Endodermal cell (in vitro differentiated cells): ENCODE data around the gene PLXDC1. TPM values are rescaled to one million over a fixed set of nuclear protein-coding genes. Genes with fewer than 3 reads are reported as not detected.
A peak's percentile ranks its signal among the peaks of the same experiment; 100 is the strongest.
"Not testable (repeated sequence)": the region's sequence is repeated elsewhere in the genome, so short reads cannot be mapped to it uniquely, and the experiment has no call there.

ENCODE experiments used
- DNase-seq: peaks from one replicate; pipeline ENCODE4 v3.0.0-alpha.2; 2017
- H3K27ac ChIP-seq: 2 replicates; pipeline ENCODE4 v1.5.1; 2013; ENCODE audit warnings: mild to moderate bottlenecking, low read depth, low read length, moderate library complexity
- H3K27me3 ChIP-seq: 2 replicates; pipeline ENCODE4 v1.6.1; 2013; ENCODE audit warnings: mild to moderate bottlenecking, low read length, moderate library complexity; ENCODE audit not compliant: insufficient read depth, control insufficient read depth, poor library complexity, severe bottlenecking
- H3K36me3 ChIP-seq: 2 replicates; pipeline ENCODE4 v1.7.0; 2013; ENCODE audit warnings: mild to moderate bottlenecking, low read length, moderate library complexity; ENCODE audit not compliant: control insufficient read depth, insufficient read depth
- H3K4me1 ChIP-seq: one replicate; pipeline ENCODE4 v1.7.0; 2013; ENCODE audit warnings: low read length; ENCODE audit not compliant: control insufficient read depth, insufficient read depth
- H3K4me3 ChIP-seq: 2 replicates; pipeline ENCODE4 v1.5.1; 2013; ENCODE audit warnings: mild to moderate bottlenecking, low read length, moderate library complexity
- H3K9ac ChIP-seq: 2 replicates; pipeline ENCODE4 v1.6.1; 2013; ENCODE audit warnings: mild to moderate bottlenecking, low read length, moderate library complexity; ENCODE audit not compliant: poor library complexity, severe bottlenecking; ENCODE audit errors: extremely low read depth
- H3K9me3 ChIP-seq: 2 replicates; pipeline ENCODE4 v1.6.1; 2013; ENCODE audit warnings: mild to moderate bottlenecking, low read length, moderate library complexity; ENCODE audit not compliant: control insufficient read depth
- H3K27ac Mint-ChIP-seq: 2 replicates; pipeline ENCODE4 v1.8.0; 2020; ENCODE audit warnings: mixed read lengths
- H3K27me3 Mint-ChIP-seq: 2 replicates; pipeline ENCODE4 v1.8.0; 2021; ENCODE audit warnings: mild to moderate bottlenecking, mixed read lengths; ENCODE audit not compliant: insufficient read depth
- H3K36me3 Mint-ChIP-seq: 2 replicates; pipeline ENCODE4 v1.8.0; 2020; ENCODE audit warnings: low read depth, mixed read lengths
- H3K4me1 Mint-ChIP-seq: 2 replicates; pipeline ENCODE4 v1.8.0; 2020; ENCODE audit warnings: mixed read lengths
- H3K4me3 Mint-ChIP-seq: 2 replicates; pipeline ENCODE4 v1.8.0; 2020; ENCODE audit warnings: mild to moderate bottlenecking, moderate library complexity, mixed read lengths
- H3K9me3 Mint-ChIP-seq: 2 replicates; pipeline ENCODE4 v1.8.0; 2020; ENCODE audit warnings: mild to moderate bottlenecking, mixed read lengths
- CTCF ChIP-seq: fragments of 200-600 bp; sonication (generic); conservative IDR thresholded peaks from 2 replicates; pipeline ENCODE4 v1.5.0; 2021; ENCODE audit warnings: antibody characterized with exemption, mild to moderate bottlenecking
- WGBS, 2 experiments: methylation state at CpG; one replicate each; pipeline versions ENCODE4 v1.1.5 to v1.1.7; 2013; ENCODE audit warnings: missing lambda C conversion rate in 2 of 2, mixed read lengths in 1 of 2; ENCODE audit not compliant: insufficient coverage in 1 of 2, insufficient read length in 1 of 2; 5-methylcytosine and 5-hydroxymethylcytosine counted together
- total RNA-seq, 2 donors: library from RNA; stranded (reverse); fragmentation: NEBNext Ultra II Directional in 1 of 2; extraction: Animal tissue kit (Norgen Biotek cat#: 25700) in 1 of 2; gene quantifications; 2 replicates in 1 of 2; 3 replicates in 1 of 2; pipeline ENCODE4 v1.2.1, GENCODE V29; 2021

The PLXDC1 gene
- total RNA-seq, 2 donors from 2014 or later, result 9.0 TPM

- 94 to 100% methylated on average over 1 to 5 of the region's 6 CpGs for WGBS, 2 experiments
- no peak for DNase-seq
These were observed 128.5 kb downstream of the PLXDC1 start for GRCh38 chr17:39022924-39023323.

GRCh38 chr17:39020037-39020436 lies 131.4 kb downstream of the PLXDC1 start:
- not testable (repeated sequence) for H3K27ac ChIP-seq, H3K27ac Mint-ChIP-seq, H3K9me3 Mint-ChIP-seq

More at GRCh38 chr17:39022924-39023323, 128.5 kb downstream of the PLXDC1 start:
- Histone ChIP-seq H3K4me1 (peaks cover 9% of the 10 kb centered on the region), H3K9me3 (no peaks in the 10 kb centered on the region), H3K36me3 (no peaks in the 10 kb centered on the region), H3K4me3 (no peak overlapping the region), H3K27ac (no peak overlapping the region), H3K27me3 (peaks cover 15% of the 10 kb centered on the region), H3K9ac (no peak overlapping the region)
- H3K4me3 Mint-ChIP-seq, result no peak overlapping the region
- no peak overlapping the region for H3K27ac Mint-ChIP-seq
- peaks cover 19% of the 10 kb centered on the region for H3K4me1 Mint-ChIP-seq
- peaks cover 27% of the 10 kb centered on the region for H3K27me3 Mint-ChIP-seq
- TF ChIP-seq CTCF, result no peak
- H3K9me3 Mint-ChIP-seq, result no peaks in the 10 kb centered on the region
- H3K36me3 Mint-ChIP-seq, result no peaks in the 10 kb centered on the region

GRCh38 chr17:39018267-39019134 lies 132.9 kb downstream of the PLXDC1 start:
- peak; percentile 88 for DNase-seq
- 69 to 74% methylated on average over 7 to 11 of the region's 11 CpGs for WGBS, 2 experiments

More at GRCh38 chr17:39020037-39020436, 131.4 kb downstream of the PLXDC1 start:
- not testable (repeated sequence) for H3K36me3 ChIP-seq, H3K9ac ChIP-seq, H3K27me3 Mint-ChIP-seq, H3K4me3 ChIP-seq, H3K36me3 Mint-ChIP-seq, H3K27me3 ChIP-seq, H3K9me3 ChIP-seq, H3K4me3 Mint-ChIP-seq, DNase-seq, H3K4me1 ChIP-seq
- 70 to 92% methylated on average over 2 to 6 of the region's 6 CpGs for WGBS, 2 experiments
- peaks cover 14% of the 10 kb centered on the region for H3K4me1 Mint-ChIP-seq

More at GRCh38 chr17:39018267-39019134, 132.9 kb downstream of the PLXDC1 start:
- Mint-ChIP-seq H3K27me3 (peaks cover 3% of the 10 kb centered on the region), H3K4me1 (peaks cover 21% of the 10 kb centered on the region), H3K36me3 (no peaks in the 10 kb centered on the region), H3K27ac (no peak overlapping the region), H3K4me3 (no peak overlapping the region), H3K9me3 (no peaks in the 10 kb centered on the region)
- Histone ChIP-seq H3K27me3 (no peaks in the 10 kb centered on the region), H3K27ac (no peak overlapping the region), H3K9ac (no peak overlapping the region), H3K36me3 (no peaks in the 10 kb centered on the region), H3K9me3 (no peaks in the 10 kb centered on the region), H3K4me1 (peaks cover 8% of the 10 kb centered on the region), H3K4me3 (no peak overlapping the region)
- TF ChIP-seq CTCF, result no peak
